ENCODE measurements around the gene NCKAP5L.

DNA sequence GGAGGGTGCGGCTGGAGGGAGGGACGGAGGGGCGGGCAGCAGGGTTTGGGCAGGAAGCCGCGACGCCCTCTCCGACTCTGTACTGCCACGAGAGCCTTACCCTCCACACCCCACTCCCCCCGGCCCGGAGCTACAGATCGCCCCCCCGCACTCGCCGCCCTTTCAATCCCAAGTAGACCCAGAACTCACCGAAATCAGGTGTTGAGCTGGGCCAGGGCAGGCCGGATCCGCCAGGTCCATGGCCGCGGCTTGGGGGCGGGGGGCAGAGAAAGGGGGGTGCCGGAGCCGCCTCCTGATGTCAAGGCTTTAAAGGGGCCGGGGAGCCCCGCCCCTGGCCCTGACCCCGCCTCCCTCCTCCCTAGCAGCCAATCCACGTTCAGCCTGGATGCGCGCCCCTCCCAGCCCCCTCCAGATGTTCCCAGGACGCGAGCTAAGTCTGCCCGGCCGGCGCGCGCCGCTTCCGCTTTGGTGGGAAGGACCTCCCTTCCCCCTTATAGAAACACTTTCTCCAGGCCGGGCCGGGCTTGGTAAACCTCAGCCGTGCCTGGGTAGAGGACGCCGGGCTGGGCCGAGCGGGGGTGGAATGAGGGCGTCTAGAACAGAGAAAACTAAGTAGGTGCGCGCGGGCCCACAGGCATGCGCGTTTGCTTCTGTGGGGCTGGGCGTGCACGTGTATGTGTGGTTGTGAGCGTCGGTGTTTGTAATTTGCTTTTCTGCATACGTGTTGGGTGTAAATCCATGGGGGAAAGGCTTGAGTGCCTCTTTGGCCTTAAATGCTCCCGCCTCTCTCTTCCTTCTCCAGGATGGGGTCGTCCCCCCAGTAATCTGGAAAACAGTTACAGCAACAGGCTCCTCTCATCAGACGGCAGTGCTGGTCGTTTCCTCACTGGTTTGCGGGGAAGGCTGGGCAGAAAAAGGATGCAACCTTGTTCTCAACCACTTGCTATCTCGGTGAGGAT is at the start of gene NCKAP5L:
- no peak for TF ChIP-seq SUZ12 (IDR thresholded peaks at IDR 0.05; ENCODE audit: extremely low read depth, insufficient read depth, insufficient read length)
- no peak for TF ChIP-seq YY1 (IDR thresholded peaks at IDR 0.05; ENCODE audit: insufficient read depth, insufficient read length)
